ENCODE results near the gene PRKAR2A. TPM values are rescaled to one million over a fixed set of nuclear protein-coding genes. Genes with fewer than 3 reads are reported as not detected.

PRKAR2A gene
- total and polyA plus RNA-seq, 2 donors (not counting 3 experiments of a cell fraction or from before 2014, with no cell fraction given) = 8.6 to 69.9 TPM

DNA sequence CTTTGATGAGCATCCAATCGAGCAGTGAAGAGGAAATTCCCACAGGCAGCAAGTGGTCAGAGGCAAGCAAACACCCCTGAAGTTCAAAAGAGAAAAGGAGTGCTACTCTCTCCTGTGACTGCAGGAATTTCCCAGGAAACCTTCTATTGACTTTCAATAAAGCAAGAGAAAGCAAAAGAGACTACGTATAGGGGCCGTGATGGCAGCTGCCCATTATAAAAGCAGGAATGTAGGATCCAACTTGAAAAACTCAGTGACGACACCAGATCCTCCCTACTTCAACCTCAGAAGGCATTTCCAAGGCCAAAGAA is 77.5 kb downstream of the PRKAR2A start:
- DNase-seq (ENCODE audit: low read depth, low spot score) (no peak), FAIRE-seq (no peak)
- ChIA-PET CTCF (interaction anchor here (0.8 to 1.1 kb wide), 2 partner anchors 9 to 28 kb away, joined by 3 read pairs; no protein-coding TSS in a partner anchor), POLR2A (no interaction called here)
- Histone ChIP-seq H3K9me3 (replicated peaks; ENCODE audit: control insufficient read depth, insufficient read depth, low read length) (no peaks in the 10 kb centered on the region), H3K79me2 (ENCODE audit: control insufficient read depth, insufficient read depth, low read length) (no peaks in the 10 kb centered on the region), H4K20me1 (replicated peaks; ENCODE audit: control insufficient read depth, extremely low read depth, insufficient read depth, low read length) (no peaks in the 10 kb centered on the region), H2AFZ (ENCODE audit: low read depth, low read length) (no peak overlapping the region), H3K4me2 (ENCODE audit: insufficient read depth, low read length) (no peak overlapping the region), H3K4me1 (ENCODE audit: control insufficient read depth, extremely low read depth, insufficient read depth, low read length) (peaks cover 3% of the 10 kb centered on the region), H3K4me3 (replicated peaks in 1 of 3; ENCODE audit: insufficient read depth in 1 of 3, low read depth in 1 of 3, low read length in 3 of 3) (no peak overlapping the region), H3K36me3 (ENCODE audit: control insufficient read depth in 2 of 2, extremely low read depth in 1 of 2, insufficient read depth in 2 of 2, low read length in 2 of 2) (no peaks in the 10 kb centered on the region), H3K27ac (ENCODE audit: insufficient read depth, low read depth, low read length) (no peak overlapping the region), H3K9me1 (replicated peaks; ENCODE audit: control insufficient read depth, extremely low read depth, insufficient read depth, low read length) (no peaks in the 10 kb centered on the region), H3K27me3 (ENCODE audit: control insufficient read depth in 2 of 2, insufficient read depth in 2 of 2, low read length in 2 of 2) (no peaks in the 10 kb centered on the region), H3K9ac (replicated peaks; ENCODE audit: extremely low read depth, insufficient read depth, low read length) (no peak overlapping the region)
- intact Hi-C loops (cut with micrococcal nuclease) = no loop called here
- TF ChIP-seq GATA2 (IDR thresholded peaks at IDR 0.05; ENCODE audit: insufficient read depth, insufficient read length, low read depth, low read length) (no peak), POLR2A (IDR thresholded peaks at IDR 0.05; ENCODE audit: low read depth, low read length) (no peak), POLR2AphosphoS5 (IDR thresholded peaks at IDR 0.05; ENCODE audit: insufficient read depth, low read depth, low read length) (no peak), JUN (IDR thresholded peaks at IDR 0.05; ENCODE audit: borderline replicate concordance, insufficient read depth, insufficient read length, low read depth) (no peak), EZH2 (IDR thresholded peaks at IDR 0.05; ENCODE audit: borderline replicate concordance, low read depth, low read length, severe bottlenecking) (no peak), MYC (IDR thresholded peaks at IDR 0.05; ENCODE audit: low read depth, low read length) (no peak), FOS (IDR thresholded peaks at IDR 0.05; ENCODE audit: borderline replicate concordance, insufficient read depth, low read length) (no peak)
- TF ChIP-seq, protein P1, sequence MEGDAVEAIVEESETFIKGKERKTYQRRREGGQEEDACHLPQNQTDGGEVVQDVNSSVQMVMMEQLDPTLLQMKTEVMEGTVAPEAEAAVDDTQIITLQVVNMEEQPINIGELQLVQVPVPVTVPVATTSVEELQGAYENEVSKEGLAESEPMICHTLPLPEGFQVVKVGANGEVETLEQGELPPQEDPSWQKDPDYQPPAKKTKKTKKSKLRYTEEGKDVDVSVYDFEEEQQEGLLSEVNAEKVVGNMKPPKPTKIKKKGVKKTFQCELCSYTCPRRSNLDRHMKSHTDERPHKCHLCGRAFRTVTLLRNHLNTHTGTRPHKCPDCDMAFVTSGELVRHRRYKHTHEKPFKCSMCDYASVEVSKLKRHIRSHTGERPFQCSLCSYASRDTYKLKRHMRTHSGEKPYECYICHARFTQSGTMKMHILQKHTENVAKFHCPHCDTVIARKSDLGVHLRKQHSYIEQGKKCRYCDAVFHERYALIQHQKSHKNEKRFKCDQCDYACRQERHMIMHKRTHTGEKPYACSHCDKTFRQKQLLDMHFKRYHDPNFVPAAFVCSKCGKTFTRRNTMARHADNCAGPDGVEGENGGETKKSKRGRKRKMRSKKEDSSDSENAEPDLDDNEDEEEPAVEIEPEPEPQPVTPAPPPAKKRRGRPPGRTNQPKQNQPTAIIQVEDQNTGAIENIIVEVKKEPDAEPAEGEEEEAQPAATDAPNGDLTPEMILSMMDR (IDR thresholded peaks at IDR 0.05; ENCODE audit: extremely low read depth in 1 of 2, insufficient read depth in 1 of 2, low read depth in 1 of 2, low read length in 2 of 2) = no peak
- TF ChIP-seq, protein P2, sequence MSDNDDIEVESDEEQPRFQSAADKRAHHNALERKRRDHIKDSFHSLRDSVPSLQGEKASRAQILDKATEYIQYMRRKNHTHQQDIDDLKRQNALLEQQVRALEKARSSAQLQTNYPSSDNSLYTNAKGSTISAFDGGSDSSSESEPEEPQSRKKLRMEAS (IDR thresholded peaks at IDR 0.05; ENCODE audit: insufficient read depth, insufficient read length) = no peak
- no TSS peak for BruUV-seq (replicated peaks)
- dilution Hi-C loops (cut with MboI; ENCODE audit: extremely low pct_ligation_motif_present, low sequenced_read_pairs) = no loop called here

Data from endothelial cell of umbilical vein (primary cell).